ENCODE results near the gene RGPD8. TPM values are rescaled to one million over a fixed set of nuclear protein-coding genes. Genes with fewer than 3 reads are reported as not detected.
"Not testable (repeated sequence)": the region's sequence is repeated elsewhere in the genome, so short reads cannot be mapped to it uniquely, and the experiment has no call there.

Gene RGPD8
- total RNA-seq, 1 experiment from 2014 or later = 13.6 TPM

GRCh38 chr2:112432390-112432734 is 1.1 kb downstream of the RGPD8 start:
- POLR2A ChIA-PET (ENCODE audit: unreplicated experiment) = interaction anchor here (0.6 kb wide), 1 partner anchor 146 kb away, joined by 6 read pairs; no protein-coding TSS in a partner anchor
- intact Hi-C loops (cut with micrococcal nuclease) = loop anchor here (10.0 kb wide), 2 partner anchors 178 to 308 kb away; partner anchors contain the start of gene ZC3H8
- not testable (repeated sequence) for H3K27ac ChIP-seq (ENCODE audit: low read length)

GRCh38 chr2:112431587-112432295 is 1.7 kb downstream of the RGPD8 start:
- peak; percentile 44 for ATAC-seq
- peak; percentile 12 for DNase-seq
- TF ChIP-seq CTCF (conservative IDR thresholded peaks at IDR 0.05; ENCODE audit: low read depth, low read length) = 0 out of 2 replicates have a peak, but pooled peaks have one; percentile 11
- H3K27me3 ChIP-seq (ENCODE audit: low read length); H2AFZ ChIP-seq (ENCODE audit: low read length); CTCF ChIA-PET; H3F3A ChIP-seq (ENCODE audit: low read length, unreplicated experiment); H3K4me1 ChIP-seq (ENCODE audit: insufficient read depth, low read length); BruUV-seq (replicated peaks); H3K27ac ChIP-seq (ENCODE audit: low read length); H3K9me3 ChIP-seq (ENCODE audit: low read length); H3K9ac ChIP-seq (ENCODE audit: low read length); H3K9me2 ChIP-seq (replicated peaks; ENCODE audit: low read length); H4K20me1 ChIP-seq (ENCODE audit: low read length); H3K36me3 ChIP-seq (ENCODE audit: low read depth, low read length): not testable (repeated sequence)
- POLR2A ChIA-PET (ENCODE audit: unreplicated experiment) = interaction anchor here (0.6 kb wide), 1 partner anchor 146 kb away, joined by 6 read pairs; no protein-coding TSS in a partner anchor
- Histone ChIP-seq H3K79me2 (ENCODE audit: low read length) (peaks cover 18% of the 10 kb centered on the region), H3K4me3 (ENCODE audit: low read length) (peak overlapping the region; percentile 67), H3K4me2 (ENCODE audit: low read length) (peak overlapping the region; percentile 74)
- intact Hi-C loops (cut with micrococcal nuclease) = loop anchor here (10.0 kb wide), 2 partner anchors 177 to 307 kb away; partner anchors contain the start of gene ZC3H8

More at GRCh38 chr2:112432390-112432734, 1.1 kb downstream of the RGPD8 start:
- H3K4me3 ChIP-seq (ENCODE audit: low read length) = peak overlapping the region; percentile 67
- H3K4me2 ChIP-seq (ENCODE audit: low read length) = peak overlapping the region; percentile 74
- H3K9me2 ChIP-seq (replicated peaks; ENCODE audit: low read length); H3F3A ChIP-seq (ENCODE audit: low read length, unreplicated experiment); H3K27me3 ChIP-seq (ENCODE audit: low read length); H4K20me1 ChIP-seq (ENCODE audit: low read length); DNase-seq; BruUV-seq (replicated peaks); H2AFZ ChIP-seq (ENCODE audit: low read length); H3K4me1 ChIP-seq (ENCODE audit: insufficient read depth, low read length); ATAC-seq; H3K36me3 ChIP-seq (ENCODE audit: low read depth, low read length); CTCF ChIA-PET; H3K9me3 ChIP-seq (ENCODE audit: low read length): not testable (repeated sequence)
- H3K79me2 ChIP-seq (ENCODE audit: low read length) = peaks cover 18% of the 10 kb centered on the region
- 0 out of 2 replicates have a peak overlapping the region, but pooled peaks have one; percentile 25 for H3K9ac ChIP-seq (ENCODE audit: low read length)

GRCh38 chr2:112424553-112424952 is 8.9 kb downstream of the RGPD8 start:
- H3K27ac ChIP-seq (ENCODE audit: low read length); CTCF ChIA-PET; H3K4me1 ChIP-seq (ENCODE audit: insufficient read depth, low read length); DNase-seq; H3K9ac ChIP-seq (ENCODE audit: low read length); H3K9me2 ChIP-seq (replicated peaks; ENCODE audit: low read length); ATAC-seq; BruUV-seq (replicated peaks); H3K4me2 ChIP-seq (ENCODE audit: low read length); H3K79me2 ChIP-seq (ENCODE audit: low read length); H3K36me3 ChIP-seq (ENCODE audit: low read depth, low read length); H3K4me3 ChIP-seq (ENCODE audit: low read length); intact Hi-C loops (cut with micrococcal nuclease); H4K20me1 ChIP-seq (ENCODE audit: low read length); H2AFZ ChIP-seq (ENCODE audit: low read length); H3K9me3 ChIP-seq (ENCODE audit: low read length); POLR2A ChIA-PET (ENCODE audit: unreplicated experiment); H3F3A ChIP-seq (ENCODE audit: low read length, unreplicated experiment); H3K27me3 ChIP-seq (ENCODE audit: low read length): not testable (repeated sequence)

GRCh38 chr2:112416860-112417259 is 16.6 kb downstream of the RGPD8 start:
- H3K9me2 ChIP-seq (replicated peaks; ENCODE audit: low read length); H3K9ac ChIP-seq (ENCODE audit: low read length); H3K9me3 ChIP-seq (ENCODE audit: low read length); DNase-seq; ATAC-seq; H3K4me2 ChIP-seq (ENCODE audit: low read length); H3K27ac ChIP-seq (ENCODE audit: low read length); H3K4me1 ChIP-seq (ENCODE audit: insufficient read depth, low read length); H3K36me3 ChIP-seq (ENCODE audit: low read depth, low read length); H3F3A ChIP-seq (ENCODE audit: low read length, unreplicated experiment); POLR2A ChIA-PET (ENCODE audit: unreplicated experiment); H4K20me1 ChIP-seq (ENCODE audit: low read length); H2AFZ ChIP-seq (ENCODE audit: low read length); BruUV-seq (replicated peaks); CTCF ChIA-PET; H3K4me3 ChIP-seq (ENCODE audit: low read length); intact Hi-C loops (cut with micrococcal nuclease); H3K27me3 ChIP-seq (ENCODE audit: low read length); H3K79me2 ChIP-seq (ENCODE audit: low read length): not testable (repeated sequence)

GRCh38 chr2:112360055-112360454 is 73.4 kb downstream of the RGPD8 start:
- H3K9me3 ChIP-seq (ENCODE audit: low read length); intact Hi-C loops (cut with micrococcal nuclease); ATAC-seq; DNase-seq; BruUV-seq (replicated peaks); H3F3A ChIP-seq (ENCODE audit: low read length, unreplicated experiment); H2AFZ ChIP-seq (ENCODE audit: low read length); H4K20me1 ChIP-seq (ENCODE audit: low read length); H3K4me2 ChIP-seq (ENCODE audit: low read length); H3K36me3 ChIP-seq (ENCODE audit: low read depth, low read length); POLR2A ChIA-PET (ENCODE audit: unreplicated experiment); H3K4me3 ChIP-seq (ENCODE audit: low read length); CTCF ChIA-PET; H3K9ac ChIP-seq (ENCODE audit: low read length); H3K27ac ChIP-seq (ENCODE audit: low read length); H3K79me2 ChIP-seq (ENCODE audit: low read length); H3K27me3 ChIP-seq (ENCODE audit: low read length); H3K9me2 ChIP-seq (replicated peaks; ENCODE audit: low read length); H3K4me1 ChIP-seq (ENCODE audit: insufficient read depth, low read length): not testable (repeated sequence)

GRCh38 chr2:112354335-112354734 is 79.1 kb downstream of the RGPD8 start:
- H3K9me2 ChIP-seq (replicated peaks; ENCODE audit: low read length); intact Hi-C loops (cut with micrococcal nuclease); H3K27me3 ChIP-seq (ENCODE audit: low read length); ATAC-seq; H4K20me1 ChIP-seq (ENCODE audit: low read length); H3F3A ChIP-seq (ENCODE audit: low read length, unreplicated experiment); H2AFZ ChIP-seq (ENCODE audit: low read length); BruUV-seq (replicated peaks); H3K4me1 ChIP-seq (ENCODE audit: insufficient read depth, low read length); H3K27ac ChIP-seq (ENCODE audit: low read length); POLR2A ChIA-PET (ENCODE audit: unreplicated experiment); H3K9me3 ChIP-seq (ENCODE audit: low read length); H3K4me3 ChIP-seq (ENCODE audit: low read length); H3K36me3 ChIP-seq (ENCODE audit: low read depth, low read length); H3K4me2 ChIP-seq (ENCODE audit: low read length); H3K9ac ChIP-seq (ENCODE audit: low read length); CTCF ChIA-PET; H3K79me2 ChIP-seq (ENCODE audit: low read length); DNase-seq: not testable (repeated sequence)

Measured in PC-3 (cell line).